Measurements from ENCODE around the gene ADAM15. TPM values are rescaled to one million over a fixed set of nuclear protein-coding genes. Genes with fewer than 3 reads are reported as not detected.

Gene ADAM15
- total and polyA plus RNA-seq, 2 donors (not counting 1 experiment from before 2014, with no cell fraction given): 14.6 to 28.4 TPM

- Histone ChIP-seq H3K27me3 (replicated peaks in 1 of 4; ENCODE audit: control extremely low read depth in 1 of 4, control insufficient read depth in 3 of 4, insufficient read depth in 4 of 4, low read length in 3 of 4) (peaks cover 0 to 57% (median 43%) of the 10 kb centered on the region in 4 experiments), H2AFZ (ENCODE audit: insufficient read depth, low read depth, low read length, poor library complexity, severe bottlenecking) (peak overlapping the region; percentile 67), H3K4me1 (ENCODE audit: control insufficient read depth in 2 of 2, insufficient read depth in 2 of 2, low read length in 2 of 2) (peaks cover 59 to 64% of the 10 kb centered on the region in 2 donors), H4K20me1 (ENCODE audit: control insufficient read depth, insufficient read depth, low read length, poor library complexity, severe bottlenecking) (peaks cover 46% of the 10 kb centered on the region), H3K4me3 (ENCODE audit: control extremely low read depth in 1 of 5, extremely low read depth in 1 of 5, insufficient read depth in 1 of 5, low read depth in 2 of 5, low read length in 4 of 5) (peak overlapping the region in 4 of 5 experiments; percentile 25 to 45 (median 40)), H3K4me2 (replicated peaks; ENCODE audit: low read depth, low read length, poor library complexity, severe bottlenecking) (peak overlapping the region; percentile 97), H3K9ac (ENCODE audit: low read length) (peak overlapping the region; percentile 59), H3K79me2 (ENCODE audit: control insufficient read depth, insufficient read depth, low read length) (no peaks in the 10 kb centered on the region), H3K9me3 (ENCODE audit: control extremely low read depth in 1 of 3, control insufficient read depth in 2 of 3, insufficient read depth in 1 of 3, low read length in 2 of 3) (peaks cover 0 to 30% (median 0%) of the 10 kb centered on the region in 3 donors), H3K27ac (ENCODE audit: low read length in 2 of 2) (no peak overlapping the region), H3K36me3 (replicated peaks in 1 of 2; ENCODE audit: control extremely low read depth in 1 of 2, control insufficient read depth in 1 of 2, extremely low read depth in 1 of 2, insufficient read depth in 2 of 2, low read length in 1 of 2) (no peaks in the 10 kb centered on the region)
- no peak for ATAC-seq (ENCODE audit: low read depth)
- WGBS (ENCODE audit: insufficient coverage): 2% methylated on average over 65 of the region's 67 CpGs
- ChIA-PET CTCF (interaction anchor here (0.9 to 2.5 kb wide), 9 partner anchors 9 to 95 kb away, joined by 3 to 16 read pairs (median 4); partner anchors contain the start of genes ADAM15, EFNA4 and KRTCAP2), POLR2A (interaction anchor here (0.5 to 2.8 kb wide), 2 partner anchors 15 to 56 kb away, joined by 3 to 9 read pairs; partner anchors contain the start of gene SLC50A1)
- DNase-seq: peak; percentile 67
- intact Hi-C loops (cut with micrococcal nuclease): loop anchor here (1.0 to 5.0 kb wide), 2 partner anchors 8 to 1358 kb away; no protein-coding TSS in a partner anchor
- Mint-ChIP-seq H3K27me3 (peaks cover 37% of the 10 kb centered on the region), H3K27ac (peak overlapping the region; percentile 79), H3K9me3 (ENCODE audit: insufficient read depth) (no peaks in the 10 kb centered on the region), H3K4me1 (peaks cover 56% of the 10 kb centered on the region), H3K4me3 (peak overlapping the region; percentile 89)
- no peak for TF ChIP-seq CTCF (IDR thresholded peaks at IDR 0.05)
- TF ChIP-seq EZH2 (IDR thresholded peaks at IDR 0.05; ENCODE audit: borderline replicate concordance, insufficient read depth, low read depth, low read length, poor library complexity, severe bottlenecking): peak; percentile 74
These were observed 28.6 kb downstream of the ADAM15 start for GRCh38 chr1:155079487-155080311.
